ENCODE measurements around the gene TSHZ2. TPM values are rescaled to one million over a fixed set of nuclear protein-coding genes. Genes with fewer than 3 reads are reported as not detected.

Gene TSHZ2
- total RNA-seq, 4 donors from 2014 or later = 4.0 to 57.8 (median 10.3) TPM

DNA sequence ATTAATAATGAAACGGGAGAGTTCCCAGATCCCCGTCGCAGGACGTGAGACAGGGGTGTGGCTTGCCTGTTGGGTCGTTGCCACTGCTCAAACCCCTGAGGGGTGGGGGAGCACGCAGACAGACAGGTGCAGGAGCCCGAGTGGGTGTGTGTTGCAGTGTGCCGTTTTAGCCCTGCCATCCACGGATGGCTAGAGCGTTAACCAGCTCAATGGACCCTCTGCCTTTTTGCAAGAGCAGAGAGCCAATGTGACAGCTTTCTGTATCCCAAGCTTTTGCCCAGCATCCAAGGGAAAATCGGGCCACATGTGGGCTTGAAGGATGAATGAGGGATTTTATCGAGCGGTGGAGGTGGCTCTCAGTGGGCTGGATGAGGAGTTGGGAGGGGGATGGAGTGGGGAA is 237.9 kb downstream of the TSHZ2 start:
- Histone ChIP-seq H3K27me3 (no peaks in the 10 kb centered on the region), H3K4me1 (no peaks in the 10 kb centered on the region)
- TF ChIP-seq POLR2A (IDR thresholded peaks at IDR 0.05) (no peak), CTCF (IDR thresholded peaks at IDR 0.05) (no peak)

GRCh38 chr20:53210931-53211330 is 238.8 kb downstream of the TSHZ2 start:
- H3K36me3 ChIP-seq = no peaks in the 10 kb centered on the region
- no peaks in the 10 kb centered on the region for H3K4me1 ChIP-seq
- no peaks in the 10 kb centered on the region for H3K27me3 ChIP-seq
- H3K4me3 ChIP-seq = no peak overlapping the region
- no peak for TF ChIP-seq POLR2A (IDR thresholded peaks at IDR 0.05)
- no peak for TF ChIP-seq CTCF (IDR thresholded peaks at IDR 0.05)
- no peaks in the 10 kb centered on the region for H3K9me3 ChIP-seq
- no peak overlapping the region for H3K27ac ChIP-seq
- no peak for DNase-seq

More for the DNA sequence above, 237.9 kb downstream of the TSHZ2 start:
- Histone ChIP-seq H3K4me3 (no peak overlapping the region), H3K27ac (no peak overlapping the region), H3K36me3 (no peaks in the 10 kb centered on the region), H3K9me3 (no peaks in the 10 kb centered on the region)
- DNase-seq = no peak

DNA sequence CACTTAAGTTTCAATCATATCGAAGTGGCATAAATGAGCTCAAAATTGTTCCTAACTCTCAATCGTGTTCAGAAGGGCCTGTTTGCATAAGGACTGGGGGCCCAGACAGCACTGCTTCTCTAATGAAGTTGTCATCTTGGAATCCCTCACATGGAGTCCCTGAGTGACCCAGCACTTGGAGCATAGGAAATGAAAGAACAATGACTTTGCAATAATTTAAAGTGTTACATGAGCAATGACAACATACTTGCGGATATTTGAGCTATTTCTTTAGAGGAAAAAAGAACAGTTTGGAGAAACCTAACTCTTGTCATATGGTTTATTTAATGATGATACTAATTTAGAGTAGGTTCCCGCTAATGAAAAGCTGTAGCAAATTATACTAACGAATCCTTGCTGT is 239.9 kb downstream of the TSHZ2 start:
- Histone ChIP-seq H3K9me3 (no peaks in the 10 kb centered on the region), H3K27me3 (no peaks in the 10 kb centered on the region), H3K27ac (no peak overlapping the region), H3K4me1 (peaks cover 0 to 4% (median 0%) of the 10 kb centered on the region in 4 donors), H3K4me3 (no peak overlapping the region), H3K36me3 (no peaks in the 10 kb centered on the region)
- TF ChIP-seq CTCF (IDR thresholded peaks at IDR 0.05) = no peak
- no peak for TF ChIP-seq POLR2A (IDR thresholded peaks at IDR 0.05)
- no peak for DNase-seq

- H3K27me3 ChIP-seq = no peaks in the 10 kb centered on the region
- peaks cover 0 to 5% (median 0%) of the 10 kb centered on the region in 4 donors for H3K4me1 ChIP-seq
- no peak for DNase-seq
- no peaks in the 10 kb centered on the region for H3K9me3 ChIP-seq
- H3K27ac ChIP-seq = no peak overlapping the region
- H3K36me3 ChIP-seq = no peaks in the 10 kb centered on the region
- H3K4me3 ChIP-seq = no peak overlapping the region
- no peak for TF ChIP-seq POLR2A (IDR thresholded peaks at IDR 0.05)
- TF ChIP-seq CTCF (IDR thresholded peaks at IDR 0.05) = no peak
These were observed 242.2 kb downstream of the TSHZ2 start for GRCh38 chr20:53214392-53214791.

DNA sequence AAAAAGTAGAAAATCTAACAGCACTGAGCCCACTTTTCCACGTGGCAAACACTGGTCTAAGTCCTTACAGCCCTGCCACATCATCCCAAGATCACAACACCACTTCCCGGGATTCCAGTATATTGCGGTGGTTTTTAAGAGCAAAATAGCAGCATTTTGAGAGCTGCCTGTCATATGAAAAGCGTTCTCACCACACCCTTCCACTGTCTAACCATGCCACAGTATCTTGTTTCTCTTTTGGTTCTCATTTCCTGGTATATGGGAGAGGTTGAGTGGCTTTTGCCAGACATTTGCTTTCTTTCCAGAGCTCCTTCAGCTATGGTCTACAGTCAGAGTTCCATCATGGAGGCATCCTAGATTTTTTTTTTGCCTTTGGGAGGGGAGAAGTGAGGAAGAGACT is 243.0 kb downstream of the TSHZ2 start:
- Histone ChIP-seq H3K4me1 (peaks cover 0 to 5% (median 0%) of the 10 kb centered on the region in 4 donors), H3K36me3 (no peaks in the 10 kb centered on the region), H3K9me3 (no peaks in the 10 kb centered on the region), H3K4me3 (no peak overlapping the region), H3K27me3 (no peaks in the 10 kb centered on the region), H3K27ac (no peak overlapping the region)
- TF ChIP-seq POLR2A (IDR thresholded peaks at IDR 0.05) (no peak), CTCF (IDR thresholded peaks at IDR 0.05) (no peak)
- DNase-seq = no peak

DNA sequence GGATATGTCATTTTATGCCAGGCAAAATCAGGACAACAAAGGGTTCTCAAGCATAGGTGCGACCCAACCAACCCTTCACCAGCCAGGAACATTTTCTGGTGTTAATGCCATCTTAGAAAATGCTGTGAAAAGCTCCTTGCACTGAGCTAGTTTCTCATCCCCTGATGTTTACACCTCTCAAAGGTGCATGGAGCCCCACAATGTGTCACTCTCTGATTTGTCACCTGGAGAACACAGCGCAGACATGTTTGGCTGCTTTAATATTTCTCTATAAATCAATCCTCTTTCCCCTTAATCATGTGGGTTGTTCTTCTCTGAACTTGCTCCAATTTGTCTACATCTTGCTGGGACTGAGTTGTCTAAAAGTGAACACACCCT is 244.3 kb downstream of the TSHZ2 start:
- no peaks in the 10 kb centered on the region for H3K36me3 ChIP-seq
- no peaks in the 10 kb centered on the region for H3K9me3 ChIP-seq
- H3K4me1 ChIP-seq = peaks cover 0 to 5% (median 0%) of the 10 kb centered on the region in 4 donors
- H3K4me3 ChIP-seq = no peak overlapping the region
- TF ChIP-seq POLR2A (IDR thresholded peaks at IDR 0.05) (no peak), CTCF (IDR thresholded peaks at IDR 0.05) (no peak)
- H3K27me3 ChIP-seq = no peaks in the 10 kb centered on the region
- no peak overlapping the region for H3K27ac ChIP-seq
- no peak for DNase-seq
